GM21737 (cell line): ENCODE data around the gene KRT33A.
"Not testable (repeated sequence)": the region's sequence is repeated elsewhere in the genome, so short reads cannot be mapped to it uniquely, and the experiment has no call there.

Experiments
- ATAC-seq: cut with Tn5 transposase; IDR thresholded peaks from one replicate; pipeline ENCODE4 v1.9.1; 2021; ENCODE audit warnings: mild to moderate bottlenecking, moderate library complexity; ENCODE audit not compliant: unreplicated experiment

The KRT33A gene

GRCh38 chr17:41350381-41350878 lies at the start of gene KRT33A:
Gene KRT33A, minus strand, starts transcription at chr17:41350828. Its CDS starts 61 bp downstream, at chr17:41350767.
- ATAC-seq = not testable (repeated sequence)

- no peak for ATAC-seq
Observed at GRCh38 chr17:41396996-41397660, 46.5 kb upstream of the KRT33A start, which contains the start of gene KRT31. Gene KRT31, minus strand, starts transcription at chr17:41397608. Its CDS starts 69 bp downstream, at chr17:41397539.

DNA sequence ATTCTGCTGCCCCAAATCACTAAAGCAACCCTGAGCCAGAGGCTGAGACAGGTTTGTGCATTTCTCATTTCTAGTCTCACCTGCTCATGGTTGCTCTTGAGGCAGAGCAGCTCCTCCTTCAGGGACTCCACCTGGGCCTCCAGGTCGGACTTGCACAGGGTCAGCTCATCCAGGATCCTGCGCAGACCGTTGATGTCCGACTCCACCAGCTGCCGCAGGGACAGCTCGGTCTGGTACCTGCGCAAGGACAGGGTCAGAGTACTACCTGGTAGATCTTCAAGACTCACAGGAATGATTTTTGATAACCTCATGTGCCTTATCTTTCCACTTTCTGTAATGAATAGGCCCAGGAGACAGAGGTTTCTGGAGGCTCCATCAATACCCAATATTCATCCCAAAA lies 45.7 kb upstream of the KRT33A start:
- no peak for ATAC-seq

DNA sequence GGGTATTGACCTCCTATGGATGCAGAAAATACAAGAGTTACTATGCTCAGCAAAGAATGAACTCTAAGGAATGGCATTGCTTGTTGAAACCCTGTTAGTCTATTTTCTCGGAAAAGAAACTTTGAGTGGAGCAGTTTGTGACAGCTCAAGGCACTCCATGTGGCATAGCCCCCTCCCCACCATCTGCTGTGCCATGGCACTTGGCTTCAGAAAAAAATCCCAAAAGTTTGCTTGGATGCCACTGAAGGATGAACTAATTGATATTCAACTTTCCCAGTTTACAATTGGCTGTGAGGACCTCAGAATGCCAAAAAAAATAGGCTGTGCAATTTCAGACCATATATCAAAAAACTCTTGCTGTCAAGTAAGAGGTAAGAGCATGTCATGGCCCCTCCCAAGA lies 45.0 kb upstream of the KRT33A start:
- ATAC-seq = no peak

DNA sequence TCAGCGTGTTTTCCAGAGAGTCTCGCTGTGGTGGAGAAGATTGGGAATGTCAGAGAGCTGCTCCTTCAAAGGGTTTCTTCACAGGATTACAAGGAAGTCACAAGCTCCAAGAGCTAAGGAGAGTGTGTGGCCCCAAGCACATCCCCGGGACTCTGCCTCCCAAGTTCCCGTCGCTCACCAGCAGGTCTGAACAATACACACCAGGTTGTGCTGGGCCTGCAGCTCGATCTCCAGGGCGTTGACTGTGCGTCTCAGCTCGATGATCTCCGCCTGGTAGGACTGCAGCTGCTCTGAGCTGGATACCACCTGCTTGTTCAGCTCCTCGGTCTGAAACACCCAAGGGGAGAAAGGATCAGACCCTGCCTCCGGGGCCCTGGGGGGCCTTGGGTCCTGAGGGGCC lies 44.4 kb upstream of the KRT33A start:
- not testable (repeated sequence) for ATAC-seq

GRCh38 chr17:41394254-41394996 lies 43.8 kb upstream of the KRT33A start:
- no peak for ATAC-seq

- ATAC-seq = no peak
Observed at GRCh38 chr17:41393826-41394225, 43.2 kb upstream of the KRT33A start.

DNA sequence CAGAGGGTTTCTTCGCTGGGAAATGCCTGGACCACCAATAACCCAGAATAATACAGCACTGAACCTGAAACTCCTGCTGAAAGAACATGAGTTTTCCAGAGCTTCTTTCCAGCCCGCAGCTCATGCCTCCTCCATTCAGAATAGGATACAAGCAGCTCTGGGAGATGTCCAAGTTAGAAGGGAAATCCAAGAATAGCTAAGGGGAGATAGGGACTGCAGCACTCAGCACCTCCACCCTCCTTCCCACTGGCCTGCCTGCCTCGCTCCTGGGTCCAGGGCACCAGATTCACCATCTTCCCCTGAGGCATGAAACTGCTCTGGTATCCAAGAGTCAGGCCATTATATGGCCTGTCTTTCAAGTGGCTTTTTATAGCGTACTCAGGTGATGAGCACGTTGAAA lies 42.7 kb upstream of the KRT33A start:
- no peak for ATAC-seq

- ATAC-seq = no peak
Observed at GRCh38 chr17:41392278-41392677, 41.6 kb upstream of the KRT33A start.

DNA sequence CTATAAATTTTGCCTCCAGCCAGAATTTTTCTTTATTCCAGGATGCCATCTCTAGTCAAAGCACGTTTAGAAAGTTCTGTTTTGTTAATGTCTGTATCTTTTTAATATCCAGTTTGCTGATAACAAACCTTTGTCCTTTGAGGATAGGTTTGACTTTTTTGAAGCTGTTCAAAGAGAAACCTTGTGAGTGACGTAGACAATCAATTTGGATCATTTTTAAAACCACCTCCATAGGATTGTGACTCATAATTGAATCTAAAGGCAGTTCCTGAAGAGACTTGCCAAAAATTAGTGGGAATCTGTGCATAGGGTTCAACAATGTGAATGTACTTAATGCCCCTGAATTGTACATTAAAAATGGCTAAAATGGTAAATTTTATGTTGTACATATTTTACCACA lies 40.9 kb upstream of the KRT33A start:
- no peak for ATAC-seq

GRCh38 chr17:41390411-41390938 lies 39.8 kb upstream of the KRT33A start:
- no peak for ATAC-seq

- ATAC-seq = no peak
Observed at GRCh38 chr17:41387670-41388069, 37.0 kb upstream of the KRT33A start.

GRCh38 chr17:41386227-41386626 lies 35.6 kb upstream of the KRT33A start:
- no peak for ATAC-seq

DNA sequence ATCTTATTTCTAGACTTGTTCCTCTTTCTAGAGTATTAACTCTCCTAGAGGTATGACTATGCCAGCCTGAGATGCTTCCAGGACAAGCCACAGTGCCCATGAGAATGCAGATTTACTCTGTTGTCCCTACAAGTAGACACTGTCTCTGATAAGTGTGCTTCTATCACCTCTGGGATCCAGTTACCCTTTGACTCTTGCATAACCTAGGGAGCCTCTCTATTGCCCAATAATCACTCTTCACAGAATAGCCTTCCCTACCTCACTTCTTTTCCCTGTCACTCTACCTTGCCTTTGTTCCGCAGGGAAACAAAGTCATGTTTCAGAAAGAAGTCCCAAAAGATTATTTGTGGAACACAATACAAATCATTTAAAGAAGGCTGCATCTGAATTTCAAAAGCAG lies 33.1 kb upstream of the KRT33A start:
- ATAC-seq = no peak

DNA sequence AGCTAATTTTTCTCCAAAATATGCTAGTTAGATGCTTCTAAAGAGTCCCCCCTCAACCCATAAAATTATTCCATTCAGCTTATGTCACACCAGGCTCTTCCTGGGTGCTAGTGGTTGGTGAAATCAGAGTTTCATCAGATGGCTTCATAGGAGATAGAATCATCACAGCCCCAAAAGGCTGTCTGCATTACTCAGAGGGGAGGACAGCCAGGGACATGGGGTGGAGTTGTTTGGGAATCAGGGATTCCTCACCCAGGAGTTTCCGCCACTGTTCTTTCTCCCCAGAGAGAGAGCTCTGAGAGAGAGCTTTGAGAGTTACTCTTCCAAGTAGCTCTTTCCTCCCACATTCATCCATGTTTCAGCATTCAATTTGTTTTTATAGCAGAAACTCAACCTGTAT lies 31.8 kb upstream of the KRT33A start:
- no peak for ATAC-seq

DNA sequence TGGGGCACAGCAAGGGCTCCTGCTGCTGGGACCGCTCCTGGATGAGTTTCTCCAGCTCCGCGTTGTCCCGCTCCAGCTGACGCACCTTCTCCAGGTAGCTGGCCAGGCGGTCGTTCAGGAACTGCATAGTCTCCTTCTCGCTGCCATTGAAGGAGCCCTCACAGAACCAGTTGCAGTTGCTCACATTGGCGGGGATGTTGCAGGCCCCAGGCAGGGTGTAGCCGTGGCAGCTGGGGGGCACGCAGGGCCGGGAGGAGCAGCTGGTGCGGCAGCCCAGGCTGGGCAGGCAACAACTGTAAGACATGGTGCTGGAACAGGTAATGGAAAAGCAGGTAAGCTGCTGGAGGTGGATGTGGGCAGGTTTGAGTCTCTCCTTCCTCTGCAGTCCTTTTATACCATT lies 31.3 kb upstream of the KRT33A start, which contains the start of gene KRT34:
Gene KRT34, minus strand, starts transcription at position 364 of the 400 bp plus-strand sequence. Its CDS starts 60 bp downstream, at position 304.
- not testable (repeated sequence) for ATAC-seq

DNA sequence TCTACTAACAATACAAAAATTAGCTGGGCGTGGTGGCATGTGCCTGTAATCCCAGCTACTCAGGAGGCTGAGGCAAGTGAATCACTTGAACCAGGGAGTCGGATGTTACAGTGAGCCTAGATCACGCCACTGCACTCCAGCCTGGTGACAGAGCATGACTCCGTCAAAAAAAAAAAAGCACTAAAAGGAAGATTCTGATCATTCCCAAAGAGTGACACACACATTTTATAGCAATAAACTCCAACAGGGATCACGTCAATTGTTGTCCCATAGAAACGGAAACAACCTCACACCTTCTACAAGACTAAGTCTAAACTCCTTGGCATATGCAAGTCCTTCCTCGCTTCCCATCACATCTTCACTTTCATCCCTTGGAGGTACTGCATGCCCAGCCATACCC lies 29.5 kb upstream of the KRT33A start:
- ATAC-seq = not testable (repeated sequence)

GRCh38 chr17:41377546-41377945 lies 26.9 kb upstream of the KRT33A start:
- no peak for ATAC-seq

- ATAC-seq = no peak
Observed at GRCh38 chr17:41369713-41370112, 19.1 kb upstream of the KRT33A start, which contains the start of gene KRT33B. Gene KRT33B, minus strand, starts transcription at chr17:41369813. Its CDS starts 63 bp downstream, at chr17:41369750.

DNA sequence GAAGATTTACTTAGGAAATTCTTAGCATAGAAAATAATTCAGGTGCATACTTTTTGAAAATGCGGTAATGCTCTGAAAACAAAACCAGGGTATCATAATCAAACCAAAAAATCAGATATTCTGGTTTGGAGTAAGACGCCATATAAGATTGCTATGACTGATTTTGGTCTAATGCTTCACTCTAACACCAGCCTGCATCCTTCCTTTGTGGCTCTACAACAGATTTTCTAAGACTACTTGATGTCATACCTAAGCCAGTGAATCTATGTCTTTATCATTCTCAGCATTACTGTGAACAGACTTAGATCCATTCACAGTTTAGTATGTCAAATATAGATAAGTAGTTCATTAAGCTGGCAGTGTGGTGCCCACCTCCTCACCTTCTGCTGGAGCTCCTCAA lies 18.4 kb upstream of the KRT33A start:
- ATAC-seq = no peak

- no peak for ATAC-seq
Observed at GRCh38 chr17:41367426-41368075, 16.9 kb upstream of the KRT33A start.
